ENCODE measurements around the gene IGF2BP1. TPM values are rescaled to one million over a fixed set of nuclear protein-coding genes. Genes with fewer than 3 reads are reported as not detected.

Gene IGF2BP1
- total RNA-seq, 2 experiments from 2014 or later = not detected

GRCh38 chr17:49001671-49002070 is 4.5 kb downstream of the IGF2BP1 start:
- H3K4me3 Mint-ChIP-seq = no peak overlapping the region
- intact Hi-C loops (cut with DNase I, micrococcal nuclease) = no loop called here
- Histone ChIP-seq H3K9me3 (ENCODE audit: control insufficient read depth in 1 of 2, insufficient read depth in 1 of 2, low read length in 2 of 2) (peaks cover 0 to 21% of the 10 kb centered on the region in 2 experiments), H3K27me3 (ENCODE audit: control insufficient read depth in 1 of 2, insufficient read depth in 2 of 2, low read length in 2 of 2) (peaks cover 67 to 99% of the 10 kb centered on the region in 2 experiments), H3K27ac (ENCODE audit: low read depth in 1 of 2, low read length in 2 of 2) (no peak overlapping the region), H3K36me3 (ENCODE audit: insufficient read depth, low read length) (no peaks in the 10 kb centered on the region), H3K4me1 (ENCODE audit: insufficient read depth, low read length) (peaks cover 21% of the 10 kb centered on the region), H3K4me3 (ENCODE audit: low read length) (no peak overlapping the region)
- ATAC-seq (ENCODE audit: poor library complexity) = no peak
- H3K4me1 Mint-ChIP-seq (ENCODE audit: low read depth) = peaks cover 22% of the 10 kb centered on the region
- no peak for TF ChIP-seq CTCF (IDR thresholded peaks at IDR 0.05)
- DNase-seq = no peak
- ChIA-PET POLR2A (no interaction called here), CTCF (no interaction called here)
- H3K27ac Mint-ChIP-seq = no peak overlapping the region
- peaks cover 95% of the 10 kb centered on the region for H3K27me3 Mint-ChIP-seq
- no peaks in the 10 kb centered on the region for H3K9me3 Mint-ChIP-seq
- no peaks in the 10 kb centered on the region for H3K36me3 Mint-ChIP-seq (ENCODE audit: low read depth)

- peaks cover 67 to 99% of the 10 kb centered on the region in 2 experiments for H3K27me3 ChIP-seq (ENCODE audit: control insufficient read depth in 1 of 2, insufficient read depth in 2 of 2, low read length in 2 of 2)
- no peak for TF ChIP-seq CTCF (IDR thresholded peaks at IDR 0.05)
- no peaks in the 10 kb centered on the region for H3K36me3 Mint-ChIP-seq (ENCODE audit: low read depth)
- H3K4me3 ChIP-seq (ENCODE audit: low read length) = no peak overlapping the region
- H3K4me3 Mint-ChIP-seq = no peak overlapping the region
- ATAC-seq (ENCODE audit: poor library complexity) = no peak
- H3K27ac Mint-ChIP-seq = no peak overlapping the region
- peaks cover 0 to 15% of the 10 kb centered on the region in 2 experiments for H3K9me3 ChIP-seq (ENCODE audit: control insufficient read depth in 1 of 2, insufficient read depth in 1 of 2, low read length in 2 of 2)
- H3K4me1 Mint-ChIP-seq (ENCODE audit: low read depth) = peaks cover 16% of the 10 kb centered on the region
- H3K27ac ChIP-seq (ENCODE audit: low read depth in 1 of 2, low read length in 2 of 2) = no peak overlapping the region
- H3K4me1 ChIP-seq (ENCODE audit: insufficient read depth, low read length) = peaks cover 14% of the 10 kb centered on the region
- no peak for DNase-seq
- H3K9me3 Mint-ChIP-seq = no peaks in the 10 kb centered on the region
- CTCF ChIA-PET = no interaction called here
- no peaks in the 10 kb centered on the region for H3K36me3 ChIP-seq (ENCODE audit: insufficient read depth, low read length)
- peaks cover 95% of the 10 kb centered on the region for H3K27me3 Mint-ChIP-seq
- intact Hi-C loops (cut with DNase I, micrococcal nuclease) = no loop called here
- POLR2A ChIA-PET = no interaction called here
Measured at GRCh38 chr17:49002331-49002730, 5.1 kb downstream of the IGF2BP1 start.

- Mint-ChIP-seq H3K4me1 (ENCODE audit: low read depth) (peaks cover 12% of the 10 kb centered on the region), H3K27me3 (peaks cover 95% of the 10 kb centered on the region), H3K4me3 (no peak overlapping the region), H3K27ac (no peak overlapping the region), H3K9me3 (no peaks in the 10 kb centered on the region), H3K36me3 (ENCODE audit: low read depth) (no peaks in the 10 kb centered on the region)
- ATAC-seq (ENCODE audit: poor library complexity) (no peak), DNase-seq (no peak)
- Histone ChIP-seq H3K9me3 (ENCODE audit: control insufficient read depth in 1 of 2, insufficient read depth in 1 of 2, low read length in 2 of 2) (peaks cover 0 to 11% of the 10 kb centered on the region in 2 experiments), H3K4me1 (ENCODE audit: insufficient read depth, low read length) (peaks cover 10% of the 10 kb centered on the region), H3K36me3 (ENCODE audit: insufficient read depth, low read length) (no peaks in the 10 kb centered on the region), H3K27ac (ENCODE audit: low read depth in 1 of 2, low read length in 2 of 2) (no peak overlapping the region), H3K27me3 (ENCODE audit: control insufficient read depth in 1 of 2, insufficient read depth in 2 of 2, low read length in 2 of 2) (peaks cover 65 to 97% of the 10 kb centered on the region in 2 experiments), H3K4me3 (ENCODE audit: low read length) (no peak overlapping the region)
- ChIA-PET CTCF (no interaction called here), POLR2A (no interaction called here)
- no peak for TF ChIP-seq CTCF (IDR thresholded peaks at IDR 0.05)
- intact Hi-C loops (cut with DNase I, micrococcal nuclease) = no loop called here
Measured at GRCh38 chr17:49002766-49003165, 5.6 kb downstream of the IGF2BP1 start.
